Mammary epithelial cell (primary cell): ENCODE results near the gene TFDP2.
"Not testable (repeated sequence)": the region's sequence is repeated elsewhere in the genome, so short reads cannot be mapped to it uniquely, and the experiment has no call there.

Experiments
- EZH2 ChIP-seq: IDR thresholded peaks from 2 replicates; pipeline ENCODE4 v1.6.1; 2012; ENCODE audit warnings: low read length, inconsistent platforms, borderline replicate concordance
- TF ChIP-seq, protein P1 (sequence below), 2 donors: IDR thresholded peaks in 1 of 2; conservative IDR thresholded peaks in 1 of 2; 2 replicates each; pipeline ENCODE4 v1.5.1; 2011 to 2012; ENCODE audit warnings: inconsistent platforms in 2 of 2, low read length in 2 of 2, mild to moderate bottlenecking in 2 of 2, control low read depth in 1 of 2, low read depth in 1 of 2; ENCODE audit not compliant: insufficient read depth in 1 of 2; ENCODE audit errors: extremely low read depth in 1 of 2

DNA sequence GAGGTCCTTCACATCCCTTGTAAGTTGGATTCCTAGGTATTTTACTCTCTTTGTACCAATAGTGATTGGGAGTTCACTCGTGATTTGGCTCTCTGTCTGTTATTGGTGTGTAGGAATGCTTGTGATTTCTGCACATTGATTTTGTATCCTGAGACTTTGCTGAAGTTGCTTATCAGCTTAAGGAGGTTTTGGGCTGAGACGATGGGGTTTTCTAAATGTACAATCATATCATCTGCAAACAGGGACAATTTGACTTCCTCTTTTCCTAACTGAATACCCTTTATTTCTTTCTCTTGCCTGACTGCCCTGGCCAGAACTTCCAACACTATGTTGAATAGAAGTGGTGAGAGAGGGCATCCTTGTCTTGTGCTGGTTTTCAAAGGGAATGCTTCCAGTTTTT lies 12.3 kb downstream of the TFDP2 start:
- TF ChIP-seq, protein P1, sequence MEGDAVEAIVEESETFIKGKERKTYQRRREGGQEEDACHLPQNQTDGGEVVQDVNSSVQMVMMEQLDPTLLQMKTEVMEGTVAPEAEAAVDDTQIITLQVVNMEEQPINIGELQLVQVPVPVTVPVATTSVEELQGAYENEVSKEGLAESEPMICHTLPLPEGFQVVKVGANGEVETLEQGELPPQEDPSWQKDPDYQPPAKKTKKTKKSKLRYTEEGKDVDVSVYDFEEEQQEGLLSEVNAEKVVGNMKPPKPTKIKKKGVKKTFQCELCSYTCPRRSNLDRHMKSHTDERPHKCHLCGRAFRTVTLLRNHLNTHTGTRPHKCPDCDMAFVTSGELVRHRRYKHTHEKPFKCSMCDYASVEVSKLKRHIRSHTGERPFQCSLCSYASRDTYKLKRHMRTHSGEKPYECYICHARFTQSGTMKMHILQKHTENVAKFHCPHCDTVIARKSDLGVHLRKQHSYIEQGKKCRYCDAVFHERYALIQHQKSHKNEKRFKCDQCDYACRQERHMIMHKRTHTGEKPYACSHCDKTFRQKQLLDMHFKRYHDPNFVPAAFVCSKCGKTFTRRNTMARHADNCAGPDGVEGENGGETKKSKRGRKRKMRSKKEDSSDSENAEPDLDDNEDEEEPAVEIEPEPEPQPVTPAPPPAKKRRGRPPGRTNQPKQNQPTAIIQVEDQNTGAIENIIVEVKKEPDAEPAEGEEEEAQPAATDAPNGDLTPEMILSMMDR (conservative IDR thresholded peaks at IDR 0.05 in 1 of 2, IDR thresholded peaks at IDR 0.05 in 1 of 2; ENCODE audit: extremely low read depth in 1 of 2, insufficient read depth in 1 of 2, low read depth in 1 of 2, low read length in 2 of 2) = not testable (repeated sequence)
- not testable (repeated sequence) for TF ChIP-seq EZH2
